Epithelial cell of proximal tubule (primary cell): ENCODE data around the gene MRPS31. TPM values are rescaled to one million over a fixed set of nuclear protein-coding genes. Genes with fewer than 3 reads are reported as not detected.

Experiments used
- DNase-seq: peaks from one replicate; pipeline ENCODE4 v3.0.0-alpha.2; 2011; ENCODE audit warnings: low read depth
- H3K4me3 ChIP-seq: 2 replicates; pipeline ENCODE4 v1.5.1; 2011; ENCODE audit warnings: low read depth, mild to moderate bottlenecking, low read length
- CTCF ChIP-seq: conservative IDR thresholded peaks from 2 replicates; pipeline ENCODE4 v1.5.1; 2012; ENCODE audit warnings: low read depth, mild to moderate bottlenecking, low read length
- total RNA-seq: library from RNA; depleted of rRNA; stranded (reverse); fragments of >200 nt; gene quantifications from 2 replicates; pipeline ENCODE4 v1.2.3, GENCODE V29; 2015

Gene MRPS31
- total RNA-seq, 1 donor from 2014 or later, result 22.9 TPM

- no peak for DNase-seq
- TF ChIP-seq CTCF, result no peak
- no peak overlapping the region for H3K4me3 ChIP-seq
Observed at GRCh38 chr13:40798380-40798779, 27.4 kb upstream of the MRPS31 start.

GRCh38 chr13:40796649-40797048 lies 25.7 kb upstream of the MRPS31 start:
- DNase-seq, result no peak
- no peak overlapping the region for H3K4me3 ChIP-seq
- TF ChIP-seq CTCF, result no peak

- no peak overlapping the region for H3K4me3 ChIP-seq
- TF ChIP-seq CTCF, result no peak
- no peak for DNase-seq
Observed at GRCh38 chr13:40794414-40795368, 23.7 kb upstream of the MRPS31 start.

- no peak overlapping the region for H3K4me3 ChIP-seq
- DNase-seq, result no peak
- no peak for TF ChIP-seq CTCF
Observed at GRCh38 chr13:40793339-40793738, 22.3 kb upstream of the MRPS31 start.

GRCh38 chr13:40792284-40793051 lies 21.5 kb upstream of the MRPS31 start:
- no peak for DNase-seq
- TF ChIP-seq CTCF, result no peak
- H3K4me3 ChIP-seq, result no peak overlapping the region

- no peak for TF ChIP-seq CTCF
- no peak for DNase-seq
- H3K4me3 ChIP-seq, result peak overlapping the region; percentile 84
Observed at GRCh38 chr13:40790154-40790616, 19.2 kb upstream of the MRPS31 start.
